Tibial nerve (tissue), 4 donors: ENCODE data around the gene SYPL1.

ENCODE experiments used
- CTCF ChIP-seq, 5 experiments: fragments of 200-600 bp in 3 of 5; fragments of 450-650 bp in 2 of 5; sonication (generic) in 3 of 5; IDR thresholded peaks; one replicate each; pipeline ENCODE4 v1.5.1; 2016 to 2019; ENCODE audit warnings: antibody characterized with exemption in 5 of 5, mild to moderate bottlenecking in 3 of 5, moderate library complexity in 2 of 5
- EP300 ChIP-seq, 2 donors: sonication (generic); formaldehyde crosslinking; IDR thresholded peaks; one replicate each; pipeline ENCODE4 v1.6.1; 2017; ENCODE audit warnings: antibody characterized with exemption in 2 of 2, mild to moderate bottlenecking in 1 of 2
- POLR2A ChIP-seq, 2 donors: fragments of 450-650 bp; IDR thresholded peaks; one replicate each; pipeline ENCODE4 v1.6.1; 2017; ENCODE audit warnings: antibody characterized with exemption in 2 of 2, mild to moderate bottlenecking in 2 of 2, moderate library complexity in 2 of 2

GRCh38 chr7:106064316-106064715 is 47.8 kb downstream of the SYPL1 start:
- TF ChIP-seq CTCF (IDR thresholded peaks at IDR 0.05), result no peak
- TF ChIP-seq POLR2A (IDR thresholded peaks at IDR 0.05), result no peak
- no peak for TF ChIP-seq EP300 (IDR thresholded peaks at IDR 0.05)
